HG03469 (cell line): ENCODE measurements around the gene MGAT4A.
A peak's percentile ranks its signal among the peaks of the same experiment; 100 is the strongest.

Experiments
- ATAC-seq: cut with Tn5 transposase; IDR thresholded peaks from one replicate; pipeline ENCODE4 v1.9.1; 2021; ENCODE audit warnings: mild to moderate bottlenecking, moderate library complexity, moderate number of reproducible peaks; ENCODE audit not compliant: unreplicated experiment

The MGAT4A gene

DNA sequence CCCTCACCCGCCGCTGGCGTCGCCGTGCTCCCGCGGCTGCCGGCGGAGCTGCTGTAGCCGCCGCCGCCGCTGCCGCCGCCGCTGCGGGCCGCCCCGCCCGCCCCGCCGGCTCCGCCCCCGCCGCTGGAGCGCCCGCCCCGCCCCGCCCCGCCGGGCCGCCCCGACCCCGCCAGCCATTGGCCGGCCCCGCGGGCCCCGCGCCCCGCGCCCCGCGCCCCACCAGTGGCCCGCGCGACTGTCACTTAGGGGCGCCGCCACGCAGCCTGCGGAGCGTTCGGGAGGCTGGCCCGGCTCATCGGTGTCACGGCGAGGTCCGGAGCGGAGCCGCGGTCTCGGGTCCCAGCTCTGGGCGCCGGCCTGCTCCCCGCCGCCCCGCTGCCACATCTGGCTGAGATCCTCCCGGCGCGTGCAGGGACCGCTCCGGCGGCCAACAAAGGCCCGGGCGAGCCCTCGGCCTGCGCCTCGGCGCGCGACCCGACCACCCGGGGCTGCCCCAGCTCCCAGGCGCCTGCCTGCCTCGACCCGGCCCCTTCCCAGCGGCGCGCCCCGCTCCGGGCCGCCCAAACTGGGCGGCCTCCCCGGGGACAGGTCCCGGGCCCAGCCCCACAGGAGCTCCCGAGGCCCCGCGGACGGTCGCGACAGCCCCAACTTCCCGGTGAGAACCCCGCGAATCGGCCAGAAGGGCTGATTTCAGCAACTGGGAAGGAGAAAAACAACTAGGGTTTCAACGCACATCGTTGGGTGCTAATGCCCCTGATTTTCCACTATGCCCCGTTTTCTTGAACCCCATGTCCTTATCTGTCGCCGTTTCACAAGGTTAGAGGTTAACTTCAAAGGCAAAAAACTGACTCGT is at the start of gene MGAT4A:
Gene MGAT4A, minus strand, starts transcription at position 92 of the 853 bp plus-strand sequence. CDS start 4,800 bp downstream, outside the sequence.
- peak; percentile 66 for ATAC-seq

- ATAC-seq = no peak
Observed at GRCh38 chr2:98778741-98779483, 48.0 kb upstream of the MGAT4A start.

- no peak for ATAC-seq
Observed at GRCh38 chr2:98778151-98778550, 47.2 kb upstream of the MGAT4A start.

- no peak for ATAC-seq
Observed at GRCh38 chr2:98777710-98778109, 46.8 kb upstream of the MGAT4A start.

- no peak for ATAC-seq
Observed at GRCh38 chr2:98777076-98777475, 46.1 kb upstream of the MGAT4A start.

DNA sequence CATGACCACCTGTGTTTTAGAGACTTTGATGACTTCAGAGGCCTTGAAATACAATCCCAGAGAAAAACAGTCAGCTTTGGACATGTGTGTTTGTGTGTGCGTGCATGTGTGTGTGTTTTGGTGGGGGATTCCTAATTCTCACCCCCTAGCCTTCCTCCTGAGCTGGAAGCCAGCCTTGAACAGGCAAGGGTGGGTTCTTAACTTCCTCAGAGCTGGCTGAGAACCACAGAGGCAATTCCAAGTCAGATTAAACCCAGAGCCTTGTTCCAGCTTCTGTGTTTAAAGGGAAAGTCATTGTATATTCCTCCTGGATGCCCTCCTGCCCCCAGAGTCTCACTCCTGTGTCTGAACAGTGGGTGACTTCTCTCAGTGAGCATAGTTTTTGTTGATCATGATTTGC is 45.2 kb upstream of the MGAT4A start:
- no peak for ATAC-seq

DNA sequence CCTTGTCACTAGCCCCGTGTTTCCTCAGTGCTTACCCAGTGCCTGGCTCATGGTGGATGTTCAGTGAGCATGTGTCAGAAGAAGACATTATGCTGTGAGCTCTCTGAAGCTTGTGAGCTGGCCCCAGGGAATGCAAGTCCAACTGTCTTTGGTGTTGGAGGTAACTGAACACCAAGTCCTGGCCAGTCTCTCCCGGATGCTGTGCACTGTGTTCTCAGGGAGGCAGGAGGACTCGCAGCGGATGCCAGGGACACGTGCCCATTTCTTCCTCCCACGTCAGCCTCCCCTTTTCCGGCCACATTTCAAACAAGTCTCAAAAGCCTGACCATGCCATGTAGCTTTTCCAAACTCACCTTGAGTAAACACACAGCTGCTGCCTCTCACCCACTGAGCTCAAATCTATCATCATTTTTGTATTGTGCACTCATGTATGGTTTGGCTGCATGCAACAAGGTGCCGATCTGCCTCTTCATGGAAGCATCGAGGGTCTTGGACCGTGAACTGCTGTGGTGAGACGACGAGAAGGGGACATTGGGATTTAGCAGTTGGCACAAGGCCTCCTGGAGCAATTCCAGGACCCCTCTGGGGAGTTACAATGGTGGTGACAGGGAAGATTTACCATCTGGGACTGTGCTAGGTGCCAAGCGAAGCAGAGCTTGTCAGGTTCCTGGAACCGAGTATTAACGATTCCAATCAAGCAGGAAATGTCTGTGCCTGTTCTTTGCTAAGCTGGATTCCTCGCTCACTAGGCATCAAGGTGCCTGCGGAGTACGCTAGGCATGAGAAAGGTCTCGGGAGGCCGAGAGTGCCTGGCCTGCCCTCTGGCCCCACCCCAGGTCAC is 44.4 kb upstream of the MGAT4A start:
- no peak for ATAC-seq

DNA sequence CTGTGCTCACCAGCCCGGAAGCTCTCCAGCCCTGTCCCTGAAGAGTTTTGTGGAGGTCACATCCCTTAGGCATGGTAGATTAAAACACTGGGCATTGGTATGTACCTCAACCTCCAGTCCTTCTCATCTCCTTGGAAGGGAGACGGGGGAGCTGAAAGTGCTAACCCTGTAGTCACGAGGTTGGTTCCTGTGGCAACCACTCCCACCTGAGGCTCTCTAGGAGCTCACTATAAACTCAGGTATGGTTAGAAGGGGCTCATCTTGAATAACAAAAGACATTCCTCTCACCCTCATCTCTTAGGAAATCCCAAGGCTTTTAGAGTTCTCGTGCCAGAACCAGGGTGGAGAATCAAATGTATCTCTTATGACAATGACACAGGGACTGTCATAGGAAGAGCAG is 43.0 kb upstream of the MGAT4A start:
- ATAC-seq = no peak

GRCh38 chr2:98773169-98773568 is 42.2 kb upstream of the MGAT4A start:
- no peak for ATAC-seq

DNA sequence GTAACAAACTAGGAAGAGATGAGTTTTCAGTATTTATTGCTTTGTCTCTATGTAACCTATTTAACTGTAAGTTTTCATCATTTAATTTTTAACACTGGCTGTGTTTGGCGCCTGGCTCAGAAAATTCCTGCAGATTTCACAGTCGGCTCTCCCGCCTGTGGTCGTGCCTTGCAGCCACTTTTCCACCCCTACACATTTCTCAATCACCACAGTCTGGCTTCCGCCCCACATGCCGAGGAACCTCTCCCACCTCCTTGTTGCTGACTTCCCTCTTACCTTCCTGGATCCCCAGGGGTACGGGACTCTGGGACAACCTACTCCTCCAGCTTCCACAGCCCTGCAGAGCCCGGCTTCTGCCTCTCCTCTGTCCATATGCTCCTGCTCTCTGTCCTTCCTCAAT is 41.6 kb upstream of the MGAT4A start:
- ATAC-seq = no peak

GRCh38 chr2:98771721-98772524 is 41.0 kb upstream of the MGAT4A start:
- ATAC-seq = no peak

GRCh38 chr2:98771264-98771663 is 40.3 kb upstream of the MGAT4A start:
- ATAC-seq = no peak

GRCh38 chr2:98769784-98770183 is 38.9 kb upstream of the MGAT4A start:
- no peak for ATAC-seq

DNA sequence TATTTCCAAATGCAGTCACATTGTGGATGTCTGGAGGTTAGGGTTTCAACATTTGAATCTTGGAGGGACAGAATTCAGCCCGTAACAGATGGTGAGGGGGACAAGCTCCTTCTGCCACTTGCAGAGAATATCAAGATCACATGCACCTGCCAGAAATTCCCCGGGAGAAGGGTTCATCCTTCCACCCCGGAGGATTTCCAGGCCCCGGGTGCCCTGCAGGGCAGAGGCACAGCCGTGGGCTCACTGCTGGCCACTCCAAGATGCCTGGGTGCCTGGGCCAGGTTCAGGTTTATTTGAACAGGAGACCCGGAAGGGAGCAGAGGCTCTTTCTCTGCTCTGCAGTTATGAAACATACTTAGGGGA is 38.2 kb upstream of the MGAT4A start:
- no peak for ATAC-seq

GRCh38 chr2:98768384-98769113 is 37.6 kb upstream of the MGAT4A start:
- no peak for ATAC-seq

DNA sequence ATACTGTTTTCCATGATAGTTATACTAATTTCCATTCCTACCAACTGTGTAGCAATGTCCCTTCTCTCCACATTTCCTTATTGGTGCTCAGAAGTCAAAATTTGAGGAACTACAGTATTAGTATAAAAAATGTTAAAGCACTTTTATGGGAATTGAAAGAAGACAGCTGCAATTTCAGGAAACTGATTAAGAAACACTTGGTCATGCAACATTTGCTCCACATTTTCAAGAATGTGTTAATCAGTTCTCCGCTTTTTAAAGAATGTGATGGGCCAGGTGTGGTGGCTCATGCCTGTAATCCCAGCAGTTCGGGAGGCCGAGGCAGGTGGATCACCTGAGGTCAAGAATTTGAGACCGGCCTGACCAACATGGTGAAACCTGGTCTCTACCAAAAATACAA is 33.6 kb upstream of the MGAT4A start:
- ATAC-seq = no peak

GRCh38 chr2:98763209-98763951 is 32.4 kb upstream of the MGAT4A start:
- ATAC-seq = no peak

DNA sequence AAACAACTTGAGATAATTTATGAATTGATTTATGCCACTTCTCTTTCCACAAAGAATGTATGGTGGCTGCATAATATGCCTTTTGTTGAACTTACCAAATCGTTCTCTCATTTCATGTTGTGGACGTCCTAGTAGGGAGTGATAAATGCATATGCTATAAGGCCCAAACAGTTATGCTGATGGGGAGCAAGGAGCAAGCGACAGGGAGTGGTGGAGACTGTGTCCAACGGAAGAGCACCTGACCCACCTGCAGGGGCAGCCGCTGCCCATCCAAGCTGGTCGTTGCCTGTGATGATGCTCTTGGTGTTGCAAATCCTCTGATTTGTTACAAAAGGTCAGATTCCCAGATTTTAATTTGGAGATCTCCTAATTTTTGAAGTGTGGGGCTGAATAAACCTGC is 31.0 kb upstream of the MGAT4A start:
- ATAC-seq = no peak

DNA sequence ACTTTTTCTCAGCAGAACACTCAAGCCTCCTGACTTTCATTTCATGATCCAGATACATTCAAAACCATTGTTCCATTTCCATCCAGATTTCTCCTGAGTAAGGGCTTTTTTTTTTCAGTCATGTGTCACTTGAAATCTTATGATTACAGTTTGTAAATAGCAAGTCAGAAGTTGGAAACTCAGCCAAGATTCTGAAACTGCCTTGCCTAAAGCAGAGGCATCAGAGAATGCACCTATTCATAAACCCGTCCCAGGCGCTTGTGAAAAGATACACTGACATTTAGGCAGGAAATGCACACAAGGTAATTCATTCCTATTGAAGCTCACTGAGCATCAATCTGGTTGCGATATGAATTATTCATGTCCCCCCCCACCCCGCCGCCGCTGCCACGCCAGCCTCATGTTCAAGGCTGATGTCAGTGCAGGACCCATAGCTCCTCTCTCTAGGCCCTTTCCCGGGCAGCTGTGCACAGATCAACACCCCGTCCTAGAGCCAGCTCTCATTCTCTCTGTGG is 30.4 kb upstream of the MGAT4A start:
- ATAC-seq = no peak
